WERI-Rb-1 (cell line): Measurements from ENCODE around the gene IL17C.

Experiments used
- DNase-seq: peaks from one replicate; pipeline ENCODE4 v3.0.0-alpha.2; 2020
- H3K27ac ChIP-seq: fragments of 250-450 bp; sonication (Bioruptor Pico); 2 replicates; pipeline ENCODE4 v1.5.1; 2020; ENCODE audit warnings: mild to moderate bottlenecking, moderate library complexity
- H3K27me3 ChIP-seq: fragments of 250-450 bp; sonication (Bioruptor Pico); 2 replicates; pipeline ENCODE4 v1.5.1; 2021; ENCODE audit warnings: mild to moderate bottlenecking, low read depth, moderate library complexity; ENCODE audit not compliant: insufficient read depth, severe bottlenecking
- H3K36me3 ChIP-seq: fragments of 250-450 bp; sonication (Bioruptor Pico); 2 replicates; pipeline ENCODE4 v1.5.1; 2020; ENCODE audit warnings: mild to moderate bottlenecking, moderate library complexity
- H3K4me3 ChIP-seq: 2 replicates; pipeline ENCODE4 v1.5.1; 2011; ENCODE audit warnings: low read depth, mild to moderate bottlenecking, control low read depth, low read length
- H3K9me3 ChIP-seq: fragments of 250-450 bp; sonication (Bioruptor Pico); 2 replicates; pipeline ENCODE4 v1.5.1; 2021; ENCODE audit warnings: mild to moderate bottlenecking, moderate library complexity; ENCODE audit not compliant: severe bottlenecking
- CTCF ChIP-seq: IDR thresholded peaks from 2 replicates; pipeline ENCODE4 v1.5.1; 2011; ENCODE audit warnings: low read depth, mild to moderate bottlenecking, control low read depth, inconsistent platforms, low read length

IL17C gene

DNA sequence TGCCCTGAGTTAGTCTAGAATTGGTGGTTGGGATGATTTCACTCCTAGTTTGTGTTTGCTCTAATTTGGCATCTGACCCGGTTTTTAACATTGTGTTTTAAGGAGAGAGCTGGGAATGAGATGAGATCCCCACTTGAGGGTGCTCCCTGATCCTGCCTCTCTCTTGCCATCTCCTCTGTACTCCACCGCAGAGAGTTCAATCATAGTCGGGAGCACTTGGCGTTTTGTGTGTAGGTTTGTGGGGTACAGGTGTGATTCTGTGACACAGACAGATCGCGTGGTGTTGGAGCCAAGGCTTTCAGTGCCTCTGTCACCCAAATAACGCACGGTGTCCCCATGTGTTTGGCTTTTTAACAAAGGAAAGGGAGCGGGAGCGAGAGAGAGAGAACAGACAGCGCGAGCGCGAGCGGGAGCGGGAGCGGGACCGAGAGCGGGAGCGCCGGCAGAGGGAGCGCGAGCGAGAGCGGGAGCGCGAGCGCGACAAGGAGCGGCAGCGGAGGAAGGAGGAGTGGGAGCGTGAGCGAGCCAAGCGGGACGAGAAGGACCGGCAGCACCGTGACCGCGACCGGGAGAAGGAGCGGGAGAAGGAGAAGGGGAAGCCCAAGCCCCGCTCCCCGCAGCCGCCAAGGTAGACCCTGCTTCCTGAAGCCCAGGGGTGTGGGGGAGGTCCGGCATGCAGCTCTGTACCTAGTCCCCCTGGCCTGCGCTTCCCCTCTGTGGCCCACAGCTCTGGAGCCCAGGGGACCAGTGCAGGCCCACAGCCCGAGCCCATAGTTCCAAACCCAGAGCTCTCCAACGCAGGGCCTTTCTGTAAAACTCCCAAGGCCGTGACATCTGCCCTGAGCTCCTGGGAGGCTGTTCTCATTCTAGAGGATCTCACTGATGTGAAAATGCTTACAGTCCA is 27.2 kb upstream of the IL17C start:
- H3K36me3 ChIP-seq, result peaks cover 4% of the 10 kb centered on the region
- DNase-seq, result no peak
- H3K9me3 ChIP-seq, result no peaks in the 10 kb centered on the region
- no peak for TF ChIP-seq CTCF
- H3K4me3 ChIP-seq, result no peak overlapping the region
- no peaks in the 10 kb centered on the region for H3K27me3 ChIP-seq
- no peak overlapping the region for H3K27ac ChIP-seq

DNA sequence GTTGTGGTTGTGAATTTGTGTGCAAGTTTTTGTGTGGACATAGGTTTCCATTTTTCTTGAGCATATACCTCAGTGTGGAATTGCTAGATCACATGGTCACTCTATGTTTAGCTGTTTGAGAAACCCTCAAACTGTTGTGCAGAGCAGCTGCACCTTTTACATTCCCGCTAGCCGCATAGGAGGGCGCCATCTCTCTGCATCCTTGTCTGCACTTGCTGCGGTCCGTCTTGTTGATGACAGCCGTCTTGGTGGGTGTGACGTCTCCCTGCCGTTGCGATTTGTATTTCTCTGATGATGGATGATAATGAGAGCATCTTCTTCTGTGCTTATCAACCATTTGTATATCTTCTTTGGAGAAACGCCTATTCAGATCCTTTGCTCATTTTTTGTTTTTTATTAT is 25.1 kb upstream of the IL17C start:
- peaks cover 4% of the 10 kb centered on the region for H3K36me3 ChIP-seq
- H3K27ac ChIP-seq, result no peak overlapping the region
- no peak for DNase-seq
- TF ChIP-seq CTCF, result no peak
- no peaks in the 10 kb centered on the region for H3K27me3 ChIP-seq
- no peak overlapping the region for H3K4me3 ChIP-seq
- no peaks in the 10 kb centered on the region for H3K9me3 ChIP-seq

GRCh38 chr16:88613911-88614817 is 24.2 kb upstream of the IL17C start:
- Histone ChIP-seq H3K36me3 (peaks cover 4% of the 10 kb centered on the region), H3K27ac (no peak overlapping the region), H3K9me3 (no peaks in the 10 kb centered on the region), H3K27me3 (no peaks in the 10 kb centered on the region), H3K4me3 (no peak overlapping the region)
- no peak for TF ChIP-seq CTCF
- no peak for DNase-seq

- no peaks in the 10 kb centered on the region for H3K9me3 ChIP-seq
- TF ChIP-seq CTCF, result no peak
- no peak for DNase-seq
- peaks cover under 1% of the 10 kb centered on the region for H3K36me3 ChIP-seq
- H3K4me3 ChIP-seq, result no peak overlapping the region
- no peaks in the 10 kb centered on the region for H3K27me3 ChIP-seq
- H3K27ac ChIP-seq, result no peak overlapping the region
These were observed 23.4 kb upstream of the IL17C start for GRCh38 chr16:88614818-88615580.

GRCh38 chr16:88616320-88616719 is 22.1 kb upstream of the IL17C start:
- Histone ChIP-seq H3K9me3 (no peaks in the 10 kb centered on the region), H3K27me3 (no peaks in the 10 kb centered on the region), H3K4me3 (no peak overlapping the region), H3K36me3 (no peaks in the 10 kb centered on the region), H3K27ac (no peak overlapping the region)
- TF ChIP-seq CTCF, result no peak
- DNase-seq, result no peak
